OCI-LY7 (cell line): ENCODE measurements around the gene RPH3AL. TPM values are rescaled to one million over a fixed set of nuclear protein-coding genes. Genes with fewer than 3 reads are reported as not detected.

ENCODE experiments used
- BruUV-seq: library from RNA; stranded (reverse); fragments of 400-500 nt; replicated peaks from 2 replicates; lab custom pipeline; 2021; lab: Mats Ljungman, UMichigan
- CTCF ChIA-PET: fragments of 300-600 bp; sonication (Branson Sonifier 250); formaldehyde crosslinking; loops from one replicate; lab custom pipeline; 2022; ENCODE audit warnings: antibody characterized with exemption; ENCODE audit not compliant: unreplicated experiment; lab: Charles Lee
- POLR2A ChIA-PET: fragments of 300-600 bp; sonication (Branson Sonifier 250); formaldehyde crosslinking; loops from one replicate; lab custom pipeline; 2022; ENCODE audit warnings: antibody characterized with exemption; lab: Charles Lee
- DNase-seq: peaks from one replicate; pipeline ENCODE4 v3.0.0-alpha.2; 2015; ENCODE audit warnings: low spot score
- H2AFZ ChIP-seq: fragments of 200-600 bp; sonication (generic), shearing (Covaris generic); 2 replicates; pipeline ENCODE4 v1.6.1; 2014; ENCODE audit warnings: mild to moderate bottlenecking, antibody characterized with exemption, low read length, moderate library complexity
- H3K27ac ChIP-seq: fragments of 200-600 bp; sonication (generic); 2 replicates; pipeline ENCODE4 v1.5.1; 2014; ENCODE audit warnings: mixed run types, low read depth, mild to moderate bottlenecking, moderate library complexity, low read length, inconsistent platforms; ENCODE audit not compliant: poor library complexity, severe bottlenecking
- H3K36me3 ChIP-seq: fragments of 200-600 bp; sonication (generic); 2 replicates; pipeline ENCODE4 v1.6.1; 2014; ENCODE audit warnings: mild to moderate bottlenecking, antibody characterized with exemption, low read length, moderate library complexity, mixed read lengths; ENCODE audit not compliant: insufficient read depth
- H3K4me1 ChIP-seq: fragments of 200-600 bp; sonication (generic); 2 replicates; pipeline ENCODE4 v1.5.1; 2014; ENCODE audit warnings: mild to moderate bottlenecking, low read length; ENCODE audit not compliant: insufficient read depth, poor library complexity, severe bottlenecking
- H3K4me2 ChIP-seq: fragments of 200-600 bp; sonication (generic); 2 replicates; pipeline ENCODE4 v1.6.1; 2014; ENCODE audit warnings: mild to moderate bottlenecking, low read length
- H3K4me3 ChIP-seq: fragments of 200-600 bp; sonication (generic); 2 replicates; pipeline ENCODE4 v1.5.1; 2014; ENCODE audit warnings: mild to moderate bottlenecking, low read depth, low read length; ENCODE audit not compliant: poor library complexity, severe bottlenecking
- H3K79me2 ChIP-seq: fragments of 200-600 bp; sonication (generic); 2 replicates; pipeline ENCODE4 v1.6.1; 2016; ENCODE audit warnings: low read depth, mild to moderate bottlenecking, low read length, moderate library complexity, mixed read lengths; ENCODE audit not compliant: insufficient read depth
- H3K9me2 ChIP-seq: fragments of 200-600 bp; sonication (generic); 2 replicates; pipeline ENCODE4 v1.6.1; 2016; ENCODE audit warnings: mild to moderate bottlenecking, low read length, mixed read lengths; ENCODE audit not compliant: insufficient read depth
- H3K9me3 ChIP-seq: fragments of 200-600 bp; sonication (generic); 2 replicates; pipeline ENCODE4 v1.6.1; 2014; ENCODE audit warnings: mild to moderate bottlenecking, mixed run types, low read length, mixed read lengths
- H4K20me1 ChIP-seq: fragments of 200-600 bp; sonication (generic); 2 replicates; pipeline ENCODE4 v1.6.1; 2014; ENCODE audit warnings: mild to moderate bottlenecking, antibody characterized with exemption, low read length, moderate library complexity, mixed read lengths; ENCODE audit not compliant: insufficient read depth
- EZH2phosphoT487 ChIP-seq: fragments of 200-600 bp; sonication (generic); IDR thresholded peaks from 2 replicates; pipeline ENCODE4 v1.6.1; 2018; ENCODE audit warnings: low read depth, borderline replicate concordance, mild to moderate bottlenecking, mixed run types, antibody characterized with exemption, low read length, moderate library complexity, mixed read lengths
- intact Hi-C: fragments of 100-400 bp; cut with micrococcal nuclease; formaldehyde crosslinking; loops from one replicate; pipeline ENCODE4 v1.10.0; 2022; ENCODE audit not compliant: unreplicated experiment
- total RNA-seq, 2 experiments: library from RNA; depleted of rRNA in 1 of 2; stranded (reverse); fragments of >200 nt in 1 of 2; shearing (Covaris generic) in 1 of 2; gene quantifications; 2 replicates each; pipeline ENCODE4 v1.2.3, GENCODE V29; 2014 to 2022
- TF ChIP-seq, protein P1 (sequence below): fragments of 200-600 bp; sonication (generic); conservative IDR thresholded peaks from 2 replicates; pipeline ENCODE4 v1.5.1; 2014; ENCODE audit warnings: mild to moderate bottlenecking, antibody characterized with exemption, low read length, moderate library complexity, mixed read lengths

The RPH3AL gene
- total RNA-seq, 2 experiments from 2014 or later = 1.0 to 2.2 TPM

DNA sequence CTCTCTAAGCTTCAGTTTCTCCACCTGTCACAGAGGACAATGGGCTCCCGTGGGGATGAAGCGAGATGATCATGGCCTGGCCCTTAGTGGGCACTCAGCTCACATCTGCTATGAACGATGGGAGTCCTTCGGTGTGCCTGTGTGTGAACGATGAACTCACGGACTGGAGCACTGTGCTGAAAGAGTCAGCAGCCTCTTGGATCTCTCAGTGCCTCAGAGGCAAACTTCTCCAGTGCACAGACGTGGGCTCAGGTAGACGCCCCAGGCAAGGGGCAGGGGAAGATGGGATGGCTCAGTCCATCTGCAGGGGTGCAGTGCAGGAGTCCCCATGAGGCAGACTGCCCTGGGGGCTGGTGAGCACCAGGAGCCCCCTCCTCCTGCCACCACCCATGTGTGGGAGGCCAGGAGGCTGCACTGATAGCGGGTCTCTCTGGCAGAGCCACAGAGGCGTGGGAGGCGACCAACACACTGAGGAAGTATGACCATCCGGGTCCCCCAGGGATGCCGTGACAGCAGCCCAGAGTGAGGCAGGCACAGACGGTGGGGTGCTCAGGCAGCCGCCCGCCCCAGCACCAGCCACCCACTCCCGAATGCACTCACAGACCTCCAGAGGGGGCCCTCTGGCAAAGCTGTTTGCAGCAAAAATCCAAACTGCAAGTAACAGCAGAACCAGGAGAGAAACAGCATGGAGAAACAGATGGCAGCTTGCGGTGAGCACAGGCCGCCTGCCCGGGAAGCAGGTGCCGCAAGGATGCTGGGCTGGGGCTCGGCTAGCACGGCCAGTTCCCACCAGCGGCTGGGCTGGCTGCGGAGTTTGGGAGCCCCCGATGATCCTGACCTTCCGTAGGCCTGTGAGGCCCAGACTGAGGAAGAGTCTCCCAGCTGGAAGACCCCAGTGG, 82.7 kb downstream of the RPH3AL start:
- no peak for DNase-seq
- H3K27ac ChIP-seq = no peak overlapping the region
- H3K9me2 ChIP-seq = no peaks in the 10 kb centered on the region
- POLR2A ChIA-PET = no interaction called here
- H2AFZ ChIP-seq = no peak overlapping the region
- no TSS peak for BruUV-seq
- CTCF ChIA-PET = no interaction called here
- no peaks in the 10 kb centered on the region for H3K9me3 ChIP-seq
- intact Hi-C loops = no loop called here
- no peaks in the 10 kb centered on the region for H3K79me2 ChIP-seq
- no peak overlapping the region for H3K4me2 ChIP-seq
- no peak overlapping the region for H3K4me3 ChIP-seq
- no peaks in the 10 kb centered on the region for H3K4me1 ChIP-seq
- H3K36me3 ChIP-seq = no peaks in the 10 kb centered on the region
- TF ChIP-seq, protein P1, sequence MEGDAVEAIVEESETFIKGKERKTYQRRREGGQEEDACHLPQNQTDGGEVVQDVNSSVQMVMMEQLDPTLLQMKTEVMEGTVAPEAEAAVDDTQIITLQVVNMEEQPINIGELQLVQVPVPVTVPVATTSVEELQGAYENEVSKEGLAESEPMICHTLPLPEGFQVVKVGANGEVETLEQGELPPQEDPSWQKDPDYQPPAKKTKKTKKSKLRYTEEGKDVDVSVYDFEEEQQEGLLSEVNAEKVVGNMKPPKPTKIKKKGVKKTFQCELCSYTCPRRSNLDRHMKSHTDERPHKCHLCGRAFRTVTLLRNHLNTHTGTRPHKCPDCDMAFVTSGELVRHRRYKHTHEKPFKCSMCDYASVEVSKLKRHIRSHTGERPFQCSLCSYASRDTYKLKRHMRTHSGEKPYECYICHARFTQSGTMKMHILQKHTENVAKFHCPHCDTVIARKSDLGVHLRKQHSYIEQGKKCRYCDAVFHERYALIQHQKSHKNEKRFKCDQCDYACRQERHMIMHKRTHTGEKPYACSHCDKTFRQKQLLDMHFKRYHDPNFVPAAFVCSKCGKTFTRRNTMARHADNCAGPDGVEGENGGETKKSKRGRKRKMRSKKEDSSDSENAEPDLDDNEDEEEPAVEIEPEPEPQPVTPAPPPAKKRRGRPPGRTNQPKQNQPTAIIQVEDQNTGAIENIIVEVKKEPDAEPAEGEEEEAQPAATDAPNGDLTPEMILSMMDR = no peak
- no peak for TF ChIP-seq EZH2phosphoT487
- H4K20me1 ChIP-seq = no peaks in the 10 kb centered on the region

DNA sequence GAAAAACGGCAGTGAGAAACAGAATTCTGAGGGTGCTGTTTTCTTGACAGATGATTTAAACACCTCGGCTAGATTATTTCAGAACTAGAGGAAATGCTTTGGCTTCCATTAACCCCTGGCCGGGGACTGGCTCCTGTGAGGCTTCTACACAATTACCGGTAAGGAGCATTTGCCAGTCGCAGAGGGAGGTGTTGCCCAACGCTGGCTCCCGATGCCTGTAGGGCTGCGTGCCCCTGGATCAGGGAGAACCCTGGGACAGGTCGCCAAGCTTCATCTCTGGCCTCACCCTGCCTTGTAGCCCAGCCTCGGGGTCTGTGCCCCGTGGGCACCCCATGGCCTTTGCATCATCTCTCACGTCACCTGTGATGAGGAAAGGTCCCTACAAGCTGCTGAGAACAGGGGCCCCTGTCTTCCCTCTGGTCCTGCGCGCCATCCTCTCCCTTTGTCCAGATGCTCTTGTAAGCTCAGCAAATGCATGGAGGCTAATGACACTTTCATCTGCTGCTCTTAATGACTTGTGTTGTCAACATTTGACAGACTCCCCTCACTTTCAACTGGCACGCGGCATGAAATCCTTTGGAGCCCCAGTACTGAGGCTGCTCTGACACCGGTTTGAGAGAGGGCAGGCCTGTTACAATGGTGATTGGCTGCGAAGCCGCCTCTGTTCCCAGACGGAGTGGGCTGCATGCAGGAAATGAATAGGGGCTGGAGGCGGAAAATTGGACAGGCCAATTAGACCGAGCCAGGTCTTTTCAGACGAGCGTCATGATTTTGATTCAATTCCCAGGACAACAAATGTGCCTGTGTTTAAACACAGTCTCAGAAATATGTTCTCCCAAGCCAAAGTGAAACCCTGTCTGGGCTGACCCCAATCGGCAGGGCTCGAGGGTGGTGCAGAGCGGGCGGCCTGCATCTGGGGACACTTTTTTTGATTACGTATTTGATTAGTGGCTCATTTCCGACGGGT, 85.6 kb downstream of the RPH3AL start:
- Histone ChIP-seq H3K4me3 (no peak overlapping the region), H4K20me1 (no peaks in the 10 kb centered on the region), H3K4me2 (no peak overlapping the region), H3K9me3 (no peaks in the 10 kb centered on the region), H3K36me3 (no peaks in the 10 kb centered on the region), H3K27ac (no peak overlapping the region), H3K9me2 (no peaks in the 10 kb centered on the region), H3K4me1 (no peaks in the 10 kb centered on the region), H2AFZ (no peak overlapping the region), H3K79me2 (no peaks in the 10 kb centered on the region)
- intact Hi-C loops = no loop called here
- TF ChIP-seq, protein P1 = no peak
- no peak for TF ChIP-seq EZH2phosphoT487
- ChIA-PET POLR2A (interaction anchor here (0.6 kb wide), 1 partner anchor 17 kb away, joined by 3 read pairs; no protein-coding TSS in a partner anchor), CTCF (no interaction called here)
- BruUV-seq = no TSS peak
- DNase-seq = no peak
